ENCODE data around the gene COL4A2.

The COL4A2 gene

GRCh38 chr13:110422913-110423688 is 116.0 kb downstream of the COL4A2 start:
- no peak for DNase-seq (ENCODE audit: low spot score)

GRCh38 chr13:110423689-110424302 is 116.7 kb downstream of the COL4A2 start:
- DNase-seq (ENCODE audit: low spot score): no peak

- no peak for DNase-seq (ENCODE audit: low spot score)
Measured at GRCh38 chr13:110424569-110425443, 117.7 kb downstream of the COL4A2 start.

- no peak for DNase-seq (ENCODE audit: low spot score)
Measured at GRCh38 chr13:110425444-110425780, 118.3 kb downstream of the COL4A2 start.

GRCh38 chr13:110426735-110427134 is 119.7 kb downstream of the COL4A2 start:
- no peak for DNase-seq (ENCODE audit: low spot score)

GRCh38 chr13:110428313-110428712 is 121.2 kb downstream of the COL4A2 start:
- DNase-seq (ENCODE audit: low spot score): no peak

- DNase-seq (ENCODE audit: low spot score): no peak
Measured at GRCh38 chr13:110430391-110431336, 123.6 kb downstream of the COL4A2 start.

- no peak for DNase-seq (ENCODE audit: low spot score)
Measured at GRCh38 chr13:110431425-110432294, 124.6 kb downstream of the COL4A2 start.

- no peak for DNase-seq (ENCODE audit: low spot score)
Measured at GRCh38 chr13:110432522-110432921, 125.4 kb downstream of the COL4A2 start.

- no peak for DNase-seq (ENCODE audit: low spot score)
Measured at GRCh38 chr13:110433014-110433413, 125.9 kb downstream of the COL4A2 start.

GRCh38 chr13:110434629-110435028 is 127.5 kb downstream of the COL4A2 start:
- DNase-seq (ENCODE audit: low spot score): no peak

- no peak for DNase-seq (ENCODE audit: low spot score)
Measured at GRCh38 chr13:110435331-110435730, 128.2 kb downstream of the COL4A2 start.

GRCh38 chr13:110436276-110436675 is 129.2 kb downstream of the COL4A2 start:
- no peak for DNase-seq (ENCODE audit: low spot score)

GRCh38 chr13:110436786-110437370 is 129.8 kb downstream of the COL4A2 start:
- DNase-seq (ENCODE audit: low spot score): no peak

GRCh38 chr13:110438211-110438610 is 131.1 kb downstream of the COL4A2 start:
- no peak for DNase-seq (ENCODE audit: low spot score)

GRCh38 chr13:110438776-110439175 is 131.7 kb downstream of the COL4A2 start:
- DNase-seq (ENCODE audit: low spot score): no peak

GRCh38 chr13:110440946-110441731 is 134.1 kb downstream of the COL4A2 start:
- DNase-seq (ENCODE audit: low spot score): no peak

- DNase-seq (ENCODE audit: low spot score): no peak
Measured at GRCh38 chr13:110442930-110443621, 136.0 kb downstream of the COL4A2 start.
